ENCODE measurements around the gene LETMD1.

LETMD1 gene

DNA sequence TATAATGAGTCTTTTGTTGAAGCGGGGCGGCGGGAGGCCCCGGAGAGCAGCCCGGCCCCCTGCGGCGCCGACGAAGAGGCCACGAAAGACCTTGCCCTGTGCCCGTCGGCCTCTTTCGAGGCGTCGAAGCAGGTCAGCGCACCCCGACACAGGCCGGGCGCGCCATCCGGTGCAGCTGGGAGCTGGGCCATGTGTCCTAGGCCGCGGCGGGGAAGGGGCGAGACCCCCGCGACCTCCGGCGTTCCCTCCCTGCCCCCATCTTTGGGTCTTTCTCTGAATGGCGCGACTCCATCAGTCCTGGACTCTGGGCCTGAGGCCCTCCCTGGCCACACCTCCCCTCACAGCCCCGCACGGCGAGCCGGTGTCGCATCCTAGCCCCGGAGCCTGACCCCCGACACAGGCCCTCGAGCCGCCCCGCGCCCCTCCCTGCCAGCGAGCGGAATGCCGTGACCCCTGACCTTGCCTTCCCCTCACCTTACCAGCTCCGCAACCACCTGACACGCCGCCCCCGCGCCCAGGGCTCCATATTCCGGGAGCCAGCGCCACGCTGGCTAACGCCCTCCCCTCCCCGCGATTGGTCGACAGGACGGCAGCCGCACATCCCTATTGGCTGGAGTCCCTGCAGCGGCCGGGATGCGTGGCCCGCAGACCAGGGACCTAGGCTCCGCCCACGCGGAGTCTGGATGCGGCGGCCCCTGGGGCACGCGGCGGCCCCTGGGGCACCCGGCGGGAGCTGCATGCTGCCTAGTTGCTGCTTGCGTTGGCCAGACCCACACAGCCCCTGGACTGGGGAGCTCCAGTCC lies 22.1 kb upstream of the LETMD1 start, which contains the start of gene SLC11A2:
Gene SLC11A2 (minus strand): TSS at position 549 of the 803 bp plus-strand sequence. CDS start 15,656 bp downstream, outside the sequence.
- DNase-seq (ENCODE audit: low read depth) = peak; percentile 85

DNA sequence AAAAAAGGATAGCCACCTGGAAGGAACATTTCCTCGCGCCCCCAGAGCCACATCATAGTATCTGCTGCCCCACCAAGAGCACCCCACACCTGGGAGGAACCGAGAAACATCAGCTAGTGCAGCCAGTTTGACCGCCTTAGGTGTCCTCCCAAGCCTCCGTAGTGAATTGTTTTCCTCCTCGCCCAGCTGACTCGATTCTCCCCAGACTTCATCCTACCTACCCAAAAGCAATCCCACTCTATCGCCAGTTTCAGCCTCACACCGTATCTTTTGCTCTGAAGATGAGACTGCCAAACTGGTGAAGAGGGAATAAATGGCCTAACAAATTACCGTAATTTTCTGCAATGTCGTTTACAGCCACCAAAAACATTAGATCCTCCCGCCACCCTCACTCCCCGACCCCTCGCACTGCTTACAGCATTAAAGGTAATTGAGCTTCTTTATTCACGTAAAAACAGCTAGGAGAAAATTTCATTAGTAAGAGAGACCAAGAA lies 20.7 kb upstream of the LETMD1 start:
- no peak for DNase-seq (ENCODE audit: low read depth)

DNA sequence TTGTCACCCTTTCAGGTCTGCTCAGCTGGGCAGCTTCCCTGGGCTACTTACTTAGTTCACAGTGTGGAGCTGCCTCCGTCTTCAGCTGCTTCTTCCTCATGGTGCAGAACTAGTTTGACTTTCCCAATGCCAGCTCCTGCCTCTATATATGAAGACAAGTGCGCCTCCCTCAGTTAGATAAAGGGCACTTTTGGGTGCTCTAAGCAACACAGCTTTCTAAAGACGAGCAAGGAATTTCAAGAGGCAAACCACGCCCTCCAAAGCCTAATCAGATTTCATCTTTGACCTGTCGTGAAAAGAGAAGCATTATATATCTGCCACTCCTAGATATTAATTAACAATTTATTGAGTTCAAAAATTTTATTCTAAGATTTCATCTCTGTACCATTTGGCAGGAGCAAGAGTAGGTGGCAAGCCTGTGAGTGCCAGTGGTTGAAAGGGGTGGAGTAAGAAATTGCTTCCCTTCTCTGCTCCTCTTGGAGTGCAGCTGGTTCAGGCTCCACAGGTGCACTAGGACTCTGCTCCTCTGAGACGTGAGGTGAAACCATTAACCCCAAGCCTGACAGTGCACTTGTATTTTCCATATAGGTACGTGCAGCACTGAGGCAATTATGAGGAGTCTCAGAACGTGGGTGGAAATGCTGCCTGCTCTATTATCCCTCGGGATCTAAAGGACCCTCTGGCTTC lies 19.9 kb upstream of the LETMD1 start:
- peak; percentile 34 for DNase-seq (ENCODE audit: low read depth)

DNA sequence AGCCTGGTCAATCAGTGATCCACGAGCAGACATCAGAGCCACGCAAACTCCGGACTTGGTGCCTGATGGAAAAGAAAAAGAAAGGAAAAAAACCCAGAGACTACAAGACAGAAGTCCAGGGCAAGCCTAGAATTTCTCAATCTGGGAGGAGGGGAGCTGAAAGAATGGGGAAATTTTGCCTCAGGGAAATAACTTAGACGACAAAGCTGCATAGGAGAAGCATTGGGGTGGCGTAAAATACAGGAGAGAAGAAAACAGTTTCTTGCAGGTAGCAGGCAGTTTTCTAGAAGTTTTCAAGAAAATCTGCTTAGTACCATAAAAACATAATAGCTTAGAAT lies 19.3 kb upstream of the LETMD1 start:
- DNase-seq (ENCODE audit: low read depth) = no peak

DNA sequence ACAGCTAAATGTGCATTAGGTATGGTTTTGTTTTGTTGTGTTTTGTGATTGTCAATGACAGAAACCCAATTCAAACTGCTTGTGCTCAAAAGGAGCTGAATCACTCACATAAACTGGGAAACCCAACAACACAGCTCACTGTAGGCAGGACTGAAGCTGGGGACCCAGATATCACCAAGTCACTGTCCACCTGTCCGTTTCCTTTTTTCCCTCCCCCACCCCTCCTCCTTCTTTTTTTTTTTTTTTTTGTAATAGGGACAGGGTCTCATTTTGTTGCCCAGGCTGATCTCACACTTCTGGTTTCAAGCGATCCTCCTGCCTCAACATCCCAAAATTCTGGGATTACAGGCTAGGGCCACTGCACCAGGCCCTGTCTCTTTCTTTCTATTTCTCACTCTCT lies 15.1 kb upstream of the LETMD1 start:
- DNase-seq (ENCODE audit: low read depth) = no peak

DNA sequence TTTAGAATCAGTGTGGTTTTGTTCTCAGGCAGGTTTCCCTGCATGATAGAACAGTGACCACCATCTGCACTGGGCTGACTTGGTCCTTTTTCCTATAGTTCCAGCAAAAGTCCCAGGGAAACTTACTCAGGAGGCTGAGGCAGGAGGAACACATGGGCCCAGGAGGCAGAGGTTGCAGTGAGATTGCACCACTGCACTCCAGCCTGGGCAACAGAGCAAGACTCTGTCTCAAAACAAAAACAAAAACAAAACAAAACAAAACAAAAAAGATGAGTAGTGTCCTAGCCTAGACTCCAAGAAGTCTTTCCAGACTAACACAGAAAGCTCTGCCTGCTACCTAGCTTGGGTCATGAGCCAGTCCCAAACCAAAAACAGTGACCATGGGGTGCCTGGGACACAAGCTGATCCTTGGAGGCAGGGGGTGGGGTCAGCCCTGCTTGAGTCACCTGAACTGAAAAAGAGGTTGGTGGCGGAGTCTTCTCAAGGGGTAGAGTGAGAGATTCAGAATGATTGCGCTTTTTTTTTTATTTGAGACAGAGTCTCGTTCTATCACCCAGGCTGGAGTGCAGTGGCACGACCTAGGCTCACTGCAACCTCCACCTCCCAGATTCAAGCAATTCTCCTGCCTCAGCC lies 14.6 kb upstream of the LETMD1 start:
- no peak for DNase-seq (ENCODE audit: low read depth)

DNA sequence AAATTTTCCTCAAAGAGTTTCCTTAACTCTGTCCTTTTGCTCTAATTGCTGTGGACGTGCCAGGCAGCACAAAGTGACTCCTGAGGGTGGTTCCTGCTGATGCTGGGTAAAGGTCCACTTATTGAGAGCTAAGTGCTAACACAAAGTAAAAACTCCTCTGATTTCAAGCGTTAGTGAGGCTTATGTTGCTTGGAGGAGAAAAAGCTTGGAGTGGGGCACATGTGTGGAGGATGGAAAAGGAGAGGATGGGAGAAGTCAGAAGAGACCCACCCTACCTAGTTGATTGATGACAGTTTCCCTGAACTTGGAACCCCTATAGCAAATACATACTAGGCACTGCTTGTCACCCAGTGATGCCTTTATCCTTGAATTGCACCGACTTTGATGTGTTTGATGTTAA lies 11.8 kb upstream of the LETMD1 start:
- no peak for DNase-seq (ENCODE audit: low read depth)

DNA sequence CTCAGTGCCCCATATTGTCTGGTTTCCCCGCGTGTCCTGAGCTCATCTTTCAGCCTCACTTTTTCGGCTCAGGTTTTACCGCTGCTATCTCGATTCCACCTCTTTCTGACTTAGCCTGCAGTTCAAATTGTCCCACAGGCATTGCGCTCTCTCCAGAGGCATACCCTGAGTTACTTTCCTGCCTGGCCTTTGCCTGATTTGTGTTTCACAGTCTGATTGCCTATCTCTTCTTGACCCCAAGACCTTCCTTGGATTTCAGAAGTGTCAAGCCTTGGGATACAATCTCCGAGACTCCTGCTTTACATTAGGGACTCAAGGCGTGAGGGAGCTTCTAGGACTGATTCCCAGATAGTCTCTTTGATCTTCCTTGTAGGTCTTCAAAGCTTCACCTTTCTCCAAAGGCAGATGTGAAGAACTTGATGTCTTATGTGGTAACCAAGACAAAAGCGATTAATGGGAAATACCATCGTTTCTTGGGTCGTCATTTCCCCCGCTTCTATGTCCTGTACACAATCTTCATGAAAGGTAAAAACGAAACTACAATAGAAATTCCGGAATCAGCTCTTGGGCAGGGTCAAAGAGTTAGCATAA lies 629 bp downstream of the LETMD1 start:
- no peak for DNase-seq (ENCODE audit: low read depth)

DNA sequence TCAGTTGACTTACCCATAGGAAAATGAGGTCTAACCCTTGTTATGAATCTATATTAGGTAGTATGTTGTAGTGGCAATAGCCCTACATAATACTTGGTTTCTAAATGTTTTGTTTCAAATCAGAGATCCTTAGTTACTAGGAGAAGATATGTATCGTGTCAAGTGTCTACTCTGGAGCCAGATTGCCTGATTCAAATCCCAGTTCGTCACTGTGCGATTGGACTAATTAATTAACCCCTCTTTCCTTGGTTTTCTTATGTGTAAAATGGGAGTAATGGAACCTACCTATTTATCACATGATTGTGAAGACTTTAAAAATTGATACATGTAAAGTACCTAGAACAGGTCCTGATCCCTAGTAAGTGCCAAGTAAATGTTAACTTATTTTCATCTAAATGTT lies 1.4 kb downstream of the LETMD1 start:
- no peak for DNase-seq (ENCODE audit: low read depth)

DNA sequence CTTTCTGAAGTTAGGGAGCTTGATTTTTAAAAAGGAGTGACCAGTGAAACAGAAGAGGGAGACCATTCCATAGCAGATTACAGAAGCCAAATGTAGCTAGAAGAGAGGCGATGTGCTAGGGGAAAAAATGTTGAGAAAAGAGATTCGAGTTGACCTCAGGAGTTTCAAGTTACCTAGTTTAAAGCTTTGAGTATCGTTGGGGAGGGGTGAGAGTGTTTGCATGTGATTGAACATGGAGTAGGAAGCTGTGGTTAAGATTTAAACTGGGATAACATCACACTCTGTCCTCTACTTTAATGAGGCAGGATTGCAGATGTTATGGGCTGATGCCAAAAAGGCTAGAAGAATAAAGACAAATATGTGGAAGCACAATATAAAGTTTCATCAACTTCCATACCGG lies 3.7 kb downstream of the LETMD1 start:
- peak; percentile 6 for DNase-seq (ENCODE audit: low read depth)

DNA sequence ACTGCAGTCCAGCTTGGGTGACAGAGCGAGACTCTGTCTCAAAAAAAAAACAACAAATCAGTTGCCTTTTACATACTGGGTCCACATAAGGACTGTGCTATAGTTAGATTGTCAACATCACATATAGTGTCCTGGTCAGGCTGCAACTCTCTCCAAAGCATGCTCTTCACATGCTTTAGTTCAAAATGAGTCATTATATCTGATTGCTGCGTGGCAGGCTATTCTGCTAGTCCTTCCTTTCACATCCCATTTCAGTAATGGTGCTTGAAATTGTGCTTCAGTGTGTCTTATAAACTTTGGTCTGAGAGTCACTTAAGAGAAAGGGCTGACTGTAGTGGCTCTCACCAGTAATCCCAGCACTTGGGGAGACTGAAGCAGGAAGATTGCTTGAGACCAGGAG lies 6.9 kb downstream of the LETMD1 start:
- no peak for DNase-seq (ENCODE audit: low read depth)

DNA sequence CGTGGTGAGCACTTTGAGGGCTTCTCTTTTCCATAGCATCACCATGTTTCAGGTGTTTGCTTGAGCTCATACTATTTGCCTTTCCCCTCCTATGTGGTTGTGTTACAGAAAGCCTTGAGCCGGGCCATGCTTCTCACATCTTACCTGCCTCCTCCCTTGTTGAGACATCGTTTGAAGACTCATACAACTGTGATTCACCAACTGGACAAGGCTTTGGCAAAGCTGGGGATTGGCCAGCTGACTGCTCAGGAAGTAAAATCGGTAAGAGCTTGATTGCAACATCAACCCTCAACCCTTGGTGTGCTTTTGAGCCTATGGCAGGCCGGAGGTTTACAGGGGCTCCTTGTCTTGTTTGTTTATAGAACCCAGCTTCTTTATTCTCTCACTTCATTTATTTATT lies 8.1 kb downstream of the LETMD1 start:
- peak; percentile 26 for DNase-seq (ENCODE audit: low read depth)

DNA sequence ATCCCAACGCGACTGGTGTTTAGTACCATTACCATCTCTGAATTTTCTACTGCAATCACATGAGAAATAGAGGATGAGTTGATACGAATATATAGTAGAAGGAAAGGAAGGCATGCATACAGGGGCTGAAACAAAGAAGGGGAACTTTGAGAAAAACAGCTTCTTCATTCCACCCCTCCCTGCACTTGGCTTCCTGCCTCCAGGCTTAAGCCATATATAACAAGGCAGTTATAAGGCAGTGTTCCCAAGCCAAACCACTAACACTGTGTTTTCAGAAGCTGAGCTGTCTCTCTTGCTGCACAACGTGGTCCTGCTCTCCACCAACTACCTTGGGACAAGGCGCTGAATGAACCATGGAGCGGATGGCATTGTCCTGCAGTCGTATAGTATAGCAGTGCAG lies 11.0 kb downstream of the LETMD1 start:
- DNase-seq (ENCODE audit: low read depth) = no peak

DNA sequence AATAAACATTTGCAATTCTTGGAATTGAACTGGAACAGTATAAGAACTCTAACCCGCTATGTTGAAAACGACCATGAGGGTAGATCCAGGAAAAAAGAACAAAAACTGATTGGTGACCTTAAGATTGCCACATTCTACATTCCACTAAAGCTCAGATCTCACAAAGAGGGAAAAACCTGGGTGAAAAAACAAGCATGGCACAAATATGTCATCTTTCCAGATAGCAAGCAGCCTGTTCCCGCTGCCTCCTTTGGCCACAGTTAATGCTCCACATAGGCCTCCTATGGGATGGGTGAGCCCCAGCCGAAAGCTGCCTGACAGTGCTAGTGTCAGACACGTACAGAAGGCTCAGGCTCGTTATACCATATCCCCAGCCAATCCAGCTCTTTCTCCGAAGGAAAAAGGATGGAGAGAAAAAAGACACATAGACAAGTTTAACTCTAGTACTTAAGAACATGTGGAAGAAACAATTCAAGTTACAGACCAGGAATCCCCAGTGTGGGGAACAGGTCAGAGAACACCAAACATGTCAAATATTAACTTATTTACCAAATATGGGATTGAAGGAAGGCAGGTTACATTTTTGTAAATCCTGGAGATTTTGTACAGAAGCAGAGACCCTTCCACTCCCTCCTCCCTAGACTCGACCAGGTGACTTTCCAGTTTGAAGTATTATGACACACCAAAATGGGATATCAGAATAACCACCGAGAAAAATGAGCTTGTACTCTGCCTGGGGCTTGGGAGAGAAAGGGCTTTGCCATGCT lies 14.7 kb downstream of the LETMD1 start:
- DNase-seq (ENCODE audit: low read depth) = no peak

DNA sequence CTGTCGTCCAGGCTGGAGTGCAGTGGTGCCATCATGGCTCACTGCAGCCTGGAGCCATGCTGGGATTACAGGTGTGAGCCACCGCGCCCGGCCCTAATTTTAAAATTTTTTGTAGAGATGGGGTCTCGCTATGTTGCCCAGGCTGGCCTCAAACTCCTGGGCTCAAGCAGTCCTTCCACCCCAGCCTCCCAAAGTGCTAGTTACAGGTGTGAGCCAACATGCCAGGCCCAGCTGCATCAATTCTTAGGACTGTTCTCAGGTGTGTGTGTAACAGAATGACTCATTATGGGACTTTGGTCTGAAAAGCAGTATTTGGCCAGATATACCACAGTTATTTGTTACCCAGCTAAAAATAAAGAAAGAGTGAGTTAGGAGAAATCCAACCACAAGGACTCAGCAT lies 17.4 kb downstream of the LETMD1 start:
- no peak for DNase-seq (ENCODE audit: low read depth)

DNA sequence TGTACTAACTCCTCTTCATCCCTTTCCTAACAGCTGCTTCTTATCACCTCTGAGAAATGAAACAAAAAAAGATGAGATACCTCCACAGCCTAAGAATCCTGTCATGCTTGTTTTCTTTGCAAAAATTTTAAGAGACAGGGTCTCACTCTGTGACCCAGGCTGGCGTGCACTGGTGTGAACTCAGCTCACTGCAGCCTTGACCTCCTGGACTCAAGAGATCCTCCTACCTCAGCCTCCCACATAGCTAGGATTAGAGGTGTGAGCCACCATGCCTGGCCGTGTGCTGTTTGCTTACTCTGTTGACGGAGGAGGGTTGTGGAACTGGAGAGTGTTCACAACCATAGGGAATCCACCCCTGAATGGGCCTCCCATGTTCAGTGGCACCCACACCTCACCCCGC lies 19.1 kb downstream of the LETMD1 start:
- DNase-seq (ENCODE audit: low read depth) = no peak

DNA sequence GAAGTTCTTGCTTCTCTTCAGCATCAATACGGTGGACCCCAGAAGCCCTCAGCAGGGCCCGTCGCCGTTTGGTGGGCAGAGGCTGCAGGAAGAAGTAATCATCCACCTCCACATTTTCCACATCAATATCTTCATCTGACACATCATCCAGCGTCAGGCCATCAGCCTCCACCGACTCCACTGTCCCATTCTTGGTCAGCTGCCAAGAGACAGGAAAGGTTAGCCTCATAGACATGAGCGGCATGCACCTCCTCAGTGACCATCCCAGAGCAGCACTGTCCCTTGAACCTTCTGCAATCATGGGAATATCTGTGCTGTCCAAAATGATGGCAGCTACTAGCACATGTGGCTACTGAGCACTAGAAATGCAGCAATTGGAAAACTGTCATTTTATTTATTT lies 19.6 kb downstream of the LETMD1 start:
- DNase-seq (ENCODE audit: low read depth) = no peak

DNA sequence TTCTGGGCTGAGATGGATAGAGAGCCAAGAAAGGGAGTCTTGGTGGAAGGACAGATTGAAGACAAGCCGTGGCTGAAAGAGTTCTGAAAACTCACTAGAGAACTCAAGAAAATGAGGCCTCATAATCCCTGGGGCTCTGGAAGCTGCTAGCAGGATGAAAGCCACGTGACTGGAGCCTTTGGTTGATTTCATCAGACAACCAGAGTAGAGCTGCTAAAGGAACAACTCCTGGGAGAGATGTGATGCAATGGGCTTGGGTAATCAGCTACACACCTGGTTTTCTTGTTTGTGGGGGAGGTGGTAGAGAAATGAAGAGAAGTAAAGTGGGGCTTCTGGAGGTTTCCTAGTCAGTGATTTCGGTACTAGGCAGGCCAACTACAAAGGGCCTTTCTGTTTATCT lies 21.9 kb downstream of the LETMD1 start:
- DNase-seq (ENCODE audit: low read depth) = peak; percentile 79

DNA sequence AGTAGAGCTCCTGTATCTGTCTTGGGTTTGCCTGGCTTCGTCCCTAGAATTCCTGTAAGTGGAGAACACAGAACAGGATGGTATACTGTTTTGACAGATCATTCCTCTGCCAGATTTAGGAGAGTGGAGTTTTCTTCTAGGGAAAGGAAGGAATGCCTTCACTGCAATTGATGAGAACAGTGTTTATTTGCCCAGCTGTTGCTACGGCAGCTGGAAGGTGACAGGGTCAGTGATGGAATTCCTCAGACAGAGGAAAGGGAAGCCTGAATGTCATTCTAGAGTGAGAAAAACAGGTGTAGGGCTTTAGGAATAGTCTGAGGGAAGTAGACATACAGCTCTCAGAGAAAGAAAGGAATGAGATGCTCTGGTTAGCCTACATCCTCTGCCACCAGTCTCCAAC lies 23.5 kb downstream of the LETMD1 start:
- no peak for DNase-seq (ENCODE audit: low read depth)

DNA sequence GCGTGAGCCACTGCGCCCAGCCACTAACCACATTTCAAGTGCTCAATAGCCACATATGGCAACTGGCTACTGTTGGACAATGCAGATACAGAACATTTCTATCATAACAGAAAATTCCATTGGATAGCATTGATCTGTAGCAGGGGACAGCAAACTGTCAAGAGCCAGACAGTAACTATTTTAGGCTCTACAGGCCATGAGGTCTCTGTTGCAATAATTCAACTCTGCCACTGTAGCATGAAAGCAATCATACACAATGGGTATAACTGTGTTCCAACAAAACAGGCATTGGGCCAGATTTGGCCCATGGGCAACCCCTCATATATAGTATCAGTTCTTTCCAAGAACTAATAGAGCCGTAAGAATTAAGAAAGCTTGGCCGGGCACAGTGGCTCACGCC lies 27.3 kb downstream of the LETMD1 start:
- no peak for DNase-seq (ENCODE audit: low read depth)

DNA sequence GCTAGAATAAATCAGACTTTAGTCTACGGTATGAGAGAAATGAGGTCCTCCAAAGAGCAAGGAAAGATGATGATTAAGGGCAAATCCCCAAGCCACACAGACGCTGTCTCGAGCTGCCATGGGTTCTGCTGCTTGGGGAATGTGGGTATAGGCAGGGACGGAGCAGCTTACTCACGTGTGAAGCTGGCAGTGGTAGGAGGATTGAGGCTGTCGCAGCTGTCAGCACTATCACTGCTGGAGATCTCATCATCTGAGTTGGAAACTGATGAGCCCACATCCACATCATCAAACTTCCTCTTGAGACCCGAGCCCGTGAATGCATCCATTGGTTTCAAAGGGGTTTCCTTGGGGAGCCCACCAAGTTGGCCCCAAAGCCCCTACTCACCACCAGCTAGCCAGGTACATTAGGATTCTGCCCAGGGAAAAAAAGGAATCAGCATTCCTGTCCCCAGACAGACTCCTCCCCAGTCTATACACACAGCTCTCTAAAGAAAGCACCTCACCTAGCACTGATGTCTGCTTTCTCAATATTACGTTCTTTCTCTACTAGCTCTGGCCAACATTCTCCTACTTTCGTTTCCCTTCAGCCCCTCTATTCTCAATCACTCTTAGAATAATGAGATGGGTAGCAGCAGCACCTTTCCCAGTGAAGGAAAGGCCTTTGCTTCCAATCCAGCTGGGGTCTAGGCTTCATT lies 28.3 kb downstream of the LETMD1 start:
- no peak for DNase-seq (ENCODE audit: low read depth)

Data from fibroblast of the conjunctiva (primary cell).